Measurements from ENCODE around the gene CXCR6.
A peak's percentile ranks its signal among the peaks of the same experiment; 100 is the strongest.
"Not testable (repeated sequence)": the region's sequence is repeated elsewhere in the genome, so short reads cannot be mapped to it uniquely, and the experiment has no call there.

CXCR6 gene

GRCh38 chr3:45988804-45989203 is 45.5 kb downstream of the CXCR6 start:
- DNase-seq (ENCODE audit: low spot score) = no peak

- no peak for DNase-seq (ENCODE audit: low spot score)
Observed at GRCh38 chr3:45990181-45990580, 46.9 kb downstream of the CXCR6 start.

- DNase-seq (ENCODE audit: low spot score) = no peak
Observed at GRCh38 chr3:45991341-45991740, 48.1 kb downstream of the CXCR6 start.

- DNase-seq (ENCODE audit: low spot score) = no peak
Observed at GRCh38 chr3:45992133-45992729, 49.0 kb downstream of the CXCR6 start.

- no peak for DNase-seq (ENCODE audit: low spot score)
Observed at GRCh38 chr3:45992821-45993221, 49.6 kb downstream of the CXCR6 start.

- no peak for DNase-seq (ENCODE audit: low spot score)
Observed at GRCh38 chr3:45993421-45994027, 50.3 kb downstream of the CXCR6 start.

GRCh38 chr3:45994419-45995235 is 51.4 kb downstream of the CXCR6 start:
- DNase-seq (ENCODE audit: low spot score) = peak; percentile 51

- DNase-seq (ENCODE audit: low spot score) = peak; percentile 94
Observed at GRCh38 chr3:45995236-45996192, 52.2 kb downstream of the CXCR6 start, which contains the start of gene FYCO1. Gene FYCO1, minus strand, starts transcription at chr3:45995824. Its CDS starts 10,914 bp downstream, at chr3:45984910.

- DNase-seq (ENCODE audit: low spot score) = not testable (repeated sequence)
Observed at GRCh38 chr3:45997499-45997898, 54.2 kb downstream of the CXCR6 start.

GRCh38 chr3:45997942-45998341 is 54.7 kb downstream of the CXCR6 start:
- DNase-seq (ENCODE audit: low spot score) = no peak

Data from HuH-7.5 (cell line).